ENCODE measurements around the gene TMEM198.

TMEM198 gene

DNA sequence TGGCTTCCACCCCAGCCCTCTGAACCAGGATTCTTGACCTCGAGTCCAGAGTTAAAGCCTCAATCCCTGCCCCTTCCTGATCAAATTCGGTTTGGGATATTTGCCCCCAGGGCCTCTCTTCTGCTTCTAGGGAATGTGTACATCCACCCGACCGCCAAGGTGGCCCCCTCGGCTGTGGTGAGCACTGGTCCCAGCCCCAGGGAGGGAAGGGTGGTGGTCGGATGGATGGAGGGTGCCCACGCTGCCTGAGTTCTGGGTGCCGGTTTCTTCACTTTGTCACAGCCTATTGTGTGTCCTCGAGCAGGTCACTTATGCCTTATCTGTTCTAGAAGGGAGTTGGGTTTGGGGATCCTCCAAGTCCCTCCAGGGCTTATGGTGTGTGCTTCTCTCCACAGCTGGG is 38.2 kb upstream of the TMEM198 start:
- H3K4me3 ChIP-seq (IDR thresholded peaks at IDR 0.05; ENCODE audit: insufficient read depth, low read depth, low read length), result no peak overlapping the region
- no peaks in the 10 kb centered on the region for H4K20me1 ChIP-seq (ENCODE audit: insufficient read depth)
- no peak overlapping the region for H3K9ac ChIP-seq
- peaks cover 5% of the 10 kb centered on the region for H3K4me1 ChIP-seq (ENCODE audit: low read depth, poor library complexity, severe bottlenecking)
- H3K36me3 ChIP-seq (ENCODE audit: insufficient read depth), result no peaks in the 10 kb centered on the region
- no peaks in the 10 kb centered on the region for H3K79me2 ChIP-seq (ENCODE audit: insufficient read depth, low read depth)
- no peak overlapping the region for H3K4me2 ChIP-seq
- peaks cover 10% of the 10 kb centered on the region; the same call in 1 of the 2 replicates for H3K27me3 ChIP-seq (ENCODE audit: insufficient read depth, low read depth)
- H2AFZ ChIP-seq (ENCODE audit: low read depth), result no peak overlapping the region
- no peak overlapping the region for H3K27ac ChIP-seq
- TF ChIP-seq, protein P1, sequence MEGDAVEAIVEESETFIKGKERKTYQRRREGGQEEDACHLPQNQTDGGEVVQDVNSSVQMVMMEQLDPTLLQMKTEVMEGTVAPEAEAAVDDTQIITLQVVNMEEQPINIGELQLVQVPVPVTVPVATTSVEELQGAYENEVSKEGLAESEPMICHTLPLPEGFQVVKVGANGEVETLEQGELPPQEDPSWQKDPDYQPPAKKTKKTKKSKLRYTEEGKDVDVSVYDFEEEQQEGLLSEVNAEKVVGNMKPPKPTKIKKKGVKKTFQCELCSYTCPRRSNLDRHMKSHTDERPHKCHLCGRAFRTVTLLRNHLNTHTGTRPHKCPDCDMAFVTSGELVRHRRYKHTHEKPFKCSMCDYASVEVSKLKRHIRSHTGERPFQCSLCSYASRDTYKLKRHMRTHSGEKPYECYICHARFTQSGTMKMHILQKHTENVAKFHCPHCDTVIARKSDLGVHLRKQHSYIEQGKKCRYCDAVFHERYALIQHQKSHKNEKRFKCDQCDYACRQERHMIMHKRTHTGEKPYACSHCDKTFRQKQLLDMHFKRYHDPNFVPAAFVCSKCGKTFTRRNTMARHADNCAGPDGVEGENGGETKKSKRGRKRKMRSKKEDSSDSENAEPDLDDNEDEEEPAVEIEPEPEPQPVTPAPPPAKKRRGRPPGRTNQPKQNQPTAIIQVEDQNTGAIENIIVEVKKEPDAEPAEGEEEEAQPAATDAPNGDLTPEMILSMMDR (conservative IDR thresholded peaks at IDR 0.05; ENCODE audit: low read depth, low read length), result no peak

DNA sequence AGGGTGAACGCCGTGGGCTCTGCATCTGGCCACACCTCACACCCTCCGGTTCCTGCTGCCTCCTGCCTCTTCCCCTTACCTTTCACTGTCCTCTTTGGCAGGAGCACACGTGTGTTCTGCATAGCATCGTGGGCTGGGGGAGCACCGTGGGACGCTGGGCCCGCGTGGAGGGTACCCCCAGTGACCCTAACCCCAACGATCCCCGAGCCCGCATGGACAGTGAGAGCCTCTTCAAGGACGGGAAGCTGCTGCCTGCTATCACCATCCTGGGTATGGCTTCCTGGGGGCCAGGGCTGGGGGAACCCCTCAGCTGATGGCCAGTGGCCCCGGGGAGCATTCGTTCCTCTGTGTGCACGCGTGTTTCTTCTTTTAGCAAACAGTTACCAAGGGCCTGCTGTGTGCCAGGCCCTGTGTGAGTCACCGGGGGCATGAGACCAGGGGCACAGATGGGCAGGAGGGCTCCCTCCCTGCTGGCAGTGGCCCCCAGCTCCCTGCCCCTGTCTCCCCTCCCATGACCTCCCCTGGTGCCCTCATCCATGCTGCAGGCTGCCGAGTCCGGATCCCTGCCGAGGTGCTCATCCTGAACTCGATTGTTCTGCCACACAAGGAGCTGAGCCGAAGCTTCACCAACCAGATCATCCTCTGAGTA is 37.6 kb upstream of the TMEM198 start:
- Histone ChIP-seq H3K4me1 (ENCODE audit: low read depth, poor library complexity, severe bottlenecking) (peaks cover 5% of the 10 kb centered on the region), H3K27ac (no peak overlapping the region), H3K4me3 (IDR thresholded peaks at IDR 0.05; ENCODE audit: insufficient read depth, low read depth, low read length) (no peak overlapping the region), H3K9ac (no peak overlapping the region), H3K27me3 (ENCODE audit: insufficient read depth, low read depth) (peaks cover 14% of the 10 kb centered on the region; the same call in 1 of the 2 replicates), H3K4me2 (no peak overlapping the region), H3K79me2 (ENCODE audit: insufficient read depth, low read depth) (no peaks in the 10 kb centered on the region), H4K20me1 (ENCODE audit: insufficient read depth) (no peaks in the 10 kb centered on the region), H2AFZ (ENCODE audit: low read depth) (no peak overlapping the region), H3K36me3 (ENCODE audit: insufficient read depth) (no peaks in the 10 kb centered on the region)
- TF ChIP-seq, protein P1 (conservative IDR thresholded peaks at IDR 0.05; ENCODE audit: low read depth, low read length), result no peak

- H3K27me3 ChIP-seq (ENCODE audit: insufficient read depth, low read depth), result peaks cover 21% of the 10 kb centered on the region
- H3K4me1 ChIP-seq (ENCODE audit: low read depth, poor library complexity, severe bottlenecking), result peaks cover 5% of the 10 kb centered on the region
- no peaks in the 10 kb centered on the region for H3K36me3 ChIP-seq (ENCODE audit: insufficient read depth)
- TF ChIP-seq, protein P1 (conservative IDR thresholded peaks at IDR 0.05; ENCODE audit: low read depth, low read length), result no peak
- H3K27ac ChIP-seq, result no peak overlapping the region
- H3K4me3 ChIP-seq (IDR thresholded peaks at IDR 0.05; ENCODE audit: insufficient read depth, low read depth, low read length), result no peak overlapping the region
- H4K20me1 ChIP-seq (ENCODE audit: insufficient read depth), result no peaks in the 10 kb centered on the region
- H3K4me2 ChIP-seq, result no peak overlapping the region
- no peak overlapping the region for H2AFZ ChIP-seq (ENCODE audit: low read depth)
- no peaks in the 10 kb centered on the region for H3K79me2 ChIP-seq (ENCODE audit: insufficient read depth, low read depth)
- no peak overlapping the region for H3K9ac ChIP-seq
Measured at GRCh38 chr2:219506802-219507526, 36.9 kb upstream of the TMEM198 start.

DNA sequence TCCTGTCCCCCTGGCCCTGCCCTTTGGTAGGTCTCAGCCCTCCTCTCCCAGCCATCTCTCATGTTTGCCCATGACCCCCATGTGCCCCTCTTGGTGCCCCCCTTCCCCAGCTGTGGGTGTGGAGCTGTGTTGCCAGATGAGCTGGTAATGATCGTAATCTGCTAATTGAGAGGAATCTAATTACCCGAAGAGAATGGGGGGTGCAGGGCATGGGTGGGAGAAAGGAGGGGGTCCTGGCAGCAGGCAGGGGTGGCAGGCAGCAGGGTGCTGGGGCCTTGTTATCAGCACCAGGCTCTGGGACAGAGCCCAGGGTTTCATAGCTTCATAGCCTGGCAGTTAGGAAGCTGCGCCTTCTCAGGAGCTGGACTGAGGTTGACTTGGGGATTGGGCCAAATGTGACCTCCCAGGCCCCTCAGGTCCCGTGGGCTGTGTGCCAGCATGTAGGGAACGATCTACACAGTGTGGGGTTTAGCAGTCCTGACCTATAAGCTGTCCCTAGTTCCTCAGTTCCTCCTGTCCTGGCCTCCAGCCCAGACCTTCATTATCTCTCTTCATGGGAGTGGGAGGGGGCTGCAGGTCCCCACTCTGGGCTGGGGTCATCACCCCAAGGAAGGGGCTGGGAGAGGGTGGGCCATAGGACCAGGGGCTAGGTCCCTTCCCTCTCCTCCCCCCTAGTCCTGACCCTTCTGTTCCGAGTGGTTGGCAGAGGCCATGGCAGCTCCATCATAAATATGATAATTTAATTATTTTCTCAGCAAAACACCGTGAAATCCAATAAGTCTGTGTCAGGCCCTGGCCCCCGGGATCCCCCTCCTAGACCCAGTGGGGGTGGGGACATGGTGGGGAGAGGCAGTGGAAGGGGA is 36.0 kb upstream of the TMEM198 start:
- H3K4me2 ChIP-seq, result no peak overlapping the region
- TF ChIP-seq, protein P1 (conservative IDR thresholded peaks at IDR 0.05; ENCODE audit: low read depth, low read length), result no peak
- H3K9ac ChIP-seq, result no peak overlapping the region
- peaks cover 30% of the 10 kb centered on the region for H3K27me3 ChIP-seq (ENCODE audit: insufficient read depth, low read depth)
- no peak overlapping the region for H3K27ac ChIP-seq
- no peaks in the 10 kb centered on the region for H3K79me2 ChIP-seq (ENCODE audit: insufficient read depth, low read depth)
- no peak overlapping the region for H2AFZ ChIP-seq (ENCODE audit: low read depth)
- no peaks in the 10 kb centered on the region for H3K36me3 ChIP-seq (ENCODE audit: insufficient read depth)
- H3K4me1 ChIP-seq (ENCODE audit: low read depth, poor library complexity, severe bottlenecking), result peaks cover 5% of the 10 kb centered on the region
- H4K20me1 ChIP-seq (ENCODE audit: insufficient read depth), result no peaks in the 10 kb centered on the region
- H3K4me3 ChIP-seq (IDR thresholded peaks at IDR 0.05; ENCODE audit: insufficient read depth, low read depth, low read length), result no peak overlapping the region

Measured in KMS-11 (cell line).